Breast epithelium (tissue), 4 donors: Measurements from ENCODE around the gene HOXC11. TPM values are rescaled to one million over a fixed set of nuclear protein-coding genes. Genes with fewer than 3 reads are reported as not detected.

Experiments used
- DNase-seq, 2 donors: peaks; one replicate each; pipeline ENCODE4 v3.0.0-alpha.2; 2019; ENCODE audit warnings: low spot score in 2 of 2
- H3K27ac ChIP-seq, 2 donors: fragments of 200-600 bp; sonication (generic) in 1 of 2; one replicate each; pipeline ENCODE4 v1.5.1; 2016 to 2019; ENCODE audit warnings: mild to moderate bottlenecking in 1 of 2
- H3K27me3 ChIP-seq, 2 donors: fragments of 200-600 bp; sonication (generic) in 1 of 2; one replicate each; pipeline versions ENCODE4 v1.5.1 to v1.6.0; 2017 to 2019; ENCODE audit warnings: control low read depth in 1 of 2, mild to moderate bottlenecking in 1 of 2
- H3K36me3 ChIP-seq: fragments of 200-600 bp; one replicate; pipeline ENCODE4 v1.5.1; 2019
- H3K4me1 ChIP-seq, 2 donors: fragments of 200-600 bp; sonication (generic); one replicate each; pipeline ENCODE4 v1.5.1; 2016 to 2019; ENCODE audit warnings: control low read depth in 1 of 2
- H3K4me3 ChIP-seq, 3 donors: fragments of 200-600 bp; sonication (generic); 1 replicate in 2 of 3; 2 replicates in 1 of 3; pipeline ENCODE4 v1.5.1; 2016 to 2019; ENCODE audit warnings: mild to moderate bottlenecking in 3 of 3, moderate library complexity in 2 of 3
- H3K9me3 ChIP-seq, 2 donors: fragments of 200-600 bp; sonication (generic) in 1 of 2; one replicate each; pipeline ENCODE4 v1.5.1; 2016 to 2019; ENCODE audit warnings: control low read depth in 1 of 2
- CTCF ChIP-seq, 3 donors: fragments of 450-650 bp; IDR thresholded peaks; one replicate each; pipeline ENCODE4 v1.5.1; 2016 to 2017; ENCODE audit warnings: antibody characterized with exemption in 3 of 3, mild to moderate bottlenecking in 3 of 3, moderate library complexity in 3 of 3
- POLR2A ChIP-seq: fragments of 450-650 bp; IDR thresholded peaks from one replicate; pipeline ENCODE4 v1.6.1; 2016; ENCODE audit warnings: antibody characterized with exemption, mild to moderate bottlenecking, moderate library complexity
- POLR2AphosphoS5 ChIP-seq, 3 donors: sonication (generic); formaldehyde crosslinking; IDR thresholded peaks; one replicate each; pipeline ENCODE4 v1.6.1; 2017; ENCODE audit warnings: antibody characterized with exemption in 3 of 3
- intact Hi-C: fragments of 100-400 bp; cut with DNase I; formaldehyde crosslinking; loops from one replicate; pipeline ENCODE4 v1.15.1; 2023; ENCODE audit warnings: low total_unique reads
- total RNA-seq, 3 donors: library from RNA; depleted of rRNA; stranded (reverse); fragments of >200 nt; gene quantifications; one replicate each; pipeline ENCODE4 v1.1.0, GENCODE V29; 2016

HOXC11 gene
- total RNA-seq, 3 donors from 2014 or later, result 0.29 TPM; not detected in 2

- no peaks in the 10 kb centered on the region for H3K4me1 ChIP-seq
- H3K27me3 ChIP-seq, result peaks cover 15 to 90% of the 10 kb centered on the region in 2 donors
- no peak for DNase-seq
- H3K27ac ChIP-seq, result no peak overlapping the region
- TF ChIP-seq POLR2A, result no peak
- no peak for TF ChIP-seq POLR2AphosphoS5 (IDR thresholded peaks at IDR 0.05)
- no peak for TF ChIP-seq CTCF (IDR thresholded peaks at IDR 0.05)
- intact Hi-C loops, result no loop called here
- no peaks in the 10 kb centered on the region for H3K36me3 ChIP-seq
- H3K9me3 ChIP-seq, result no peaks in the 10 kb centered on the region
- no peak overlapping the region for H3K4me3 ChIP-seq
Observed at GRCh38 chr12:53944209-53944608, 28.7 kb upstream of the HOXC11 start.

- H3K4me1 ChIP-seq, result no peaks in the 10 kb centered on the region
- H3K27me3 ChIP-seq, result peaks cover 8 to 90% of the 10 kb centered on the region in 2 donors
- intact Hi-C loops, result no loop called here
- TF ChIP-seq POLR2A, result no peak
- no peak for TF ChIP-seq CTCF (IDR thresholded peaks at IDR 0.05)
- no peak for TF ChIP-seq POLR2AphosphoS5 (IDR thresholded peaks at IDR 0.05)
- H3K9me3 ChIP-seq, result no peaks in the 10 kb centered on the region
- H3K27ac ChIP-seq, result no peak overlapping the region
- DNase-seq, result no peak
- no peaks in the 10 kb centered on the region for H3K36me3 ChIP-seq
- H3K4me3 ChIP-seq, result no peak overlapping the region
Observed at GRCh38 chr12:53944907-53945847, 27.7 kb upstream of the HOXC11 start.

GRCh38 chr12:53947743-53948142 lies 25.2 kb upstream of the HOXC11 start:
- H3K27me3 ChIP-seq, result peaks cover 8 to 92% of the 10 kb centered on the region in 2 donors
- no peak overlapping the region for H3K27ac ChIP-seq
- H3K4me3 ChIP-seq, result no peak overlapping the region
- intact Hi-C loops, result no loop called here
- no peaks in the 10 kb centered on the region for H3K9me3 ChIP-seq
- no peak for DNase-seq
- H3K36me3 ChIP-seq, result no peaks in the 10 kb centered on the region
- TF ChIP-seq POLR2AphosphoS5 (IDR thresholded peaks at IDR 0.05) (no peak), POLR2A (no peak), CTCF (IDR thresholded peaks at IDR 0.05) (no peak)
- no peaks in the 10 kb centered on the region for H3K4me1 ChIP-seq

GRCh38 chr12:53948650-53949593 lies 24.0 kb upstream of the HOXC11 start:
- Histone ChIP-seq H3K4me3 (no peak overlapping the region), H3K27ac (no peak overlapping the region), H3K4me1 (no peaks in the 10 kb centered on the region), H3K9me3 (no peaks in the 10 kb centered on the region), H3K36me3 (no peaks in the 10 kb centered on the region), H3K27me3 (peaks cover 11 to 92% of the 10 kb centered on the region in 2 donors)
- intact Hi-C loops, result no loop called here
- no peak for DNase-seq
- TF ChIP-seq POLR2AphosphoS5 (IDR thresholded peaks at IDR 0.05) (no peak), CTCF (IDR thresholded peaks at IDR 0.05) (no peak), POLR2A (no peak)
